GM12875 (cell line): ENCODE data around the gene DNAJC16.
A peak's percentile ranks its signal among the peaks of the same experiment; 100 is the strongest.

ENCODE experiments used
- H3K4me3 ChIP-seq: one replicate; pipeline ENCODE4 v1.5.1; 2011; ENCODE audit warnings: low read depth, low read length, control low read depth
- TF ChIP-seq, protein P1 (sequence below): IDR thresholded peaks from 2 replicates; pipeline ENCODE4 v1.5.1; 2011; ENCODE audit warnings: low read depth, mild to moderate bottlenecking, control low read depth, inconsistent platforms, low read length, moderate library complexity, borderline replicate concordance; ENCODE audit not compliant: insufficient read depth

Gene DNAJC16

DNA sequence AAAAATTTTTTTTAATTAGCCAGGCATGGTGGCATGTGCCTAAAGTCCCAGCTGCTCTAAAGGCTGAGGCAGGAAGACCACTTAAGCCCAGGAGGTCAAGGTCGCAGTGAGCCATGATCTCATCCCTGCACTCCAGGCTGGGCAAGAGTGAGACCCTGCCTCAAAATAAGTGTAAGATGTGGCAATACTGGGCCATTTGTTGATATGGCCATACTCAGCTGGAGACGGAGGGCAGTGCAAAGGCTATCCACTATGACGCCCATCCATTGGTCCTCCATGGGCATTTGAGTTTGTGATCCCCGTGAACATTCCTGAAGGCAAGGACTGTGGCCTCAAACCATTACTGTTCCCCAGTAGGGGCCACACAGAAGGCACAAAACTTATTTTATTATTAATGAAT is 4.1 kb upstream of the DNAJC16 start:
- no peak overlapping the region for H3K4me3 ChIP-seq
- TF ChIP-seq, protein P1, sequence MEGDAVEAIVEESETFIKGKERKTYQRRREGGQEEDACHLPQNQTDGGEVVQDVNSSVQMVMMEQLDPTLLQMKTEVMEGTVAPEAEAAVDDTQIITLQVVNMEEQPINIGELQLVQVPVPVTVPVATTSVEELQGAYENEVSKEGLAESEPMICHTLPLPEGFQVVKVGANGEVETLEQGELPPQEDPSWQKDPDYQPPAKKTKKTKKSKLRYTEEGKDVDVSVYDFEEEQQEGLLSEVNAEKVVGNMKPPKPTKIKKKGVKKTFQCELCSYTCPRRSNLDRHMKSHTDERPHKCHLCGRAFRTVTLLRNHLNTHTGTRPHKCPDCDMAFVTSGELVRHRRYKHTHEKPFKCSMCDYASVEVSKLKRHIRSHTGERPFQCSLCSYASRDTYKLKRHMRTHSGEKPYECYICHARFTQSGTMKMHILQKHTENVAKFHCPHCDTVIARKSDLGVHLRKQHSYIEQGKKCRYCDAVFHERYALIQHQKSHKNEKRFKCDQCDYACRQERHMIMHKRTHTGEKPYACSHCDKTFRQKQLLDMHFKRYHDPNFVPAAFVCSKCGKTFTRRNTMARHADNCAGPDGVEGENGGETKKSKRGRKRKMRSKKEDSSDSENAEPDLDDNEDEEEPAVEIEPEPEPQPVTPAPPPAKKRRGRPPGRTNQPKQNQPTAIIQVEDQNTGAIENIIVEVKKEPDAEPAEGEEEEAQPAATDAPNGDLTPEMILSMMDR = no peak

DNA sequence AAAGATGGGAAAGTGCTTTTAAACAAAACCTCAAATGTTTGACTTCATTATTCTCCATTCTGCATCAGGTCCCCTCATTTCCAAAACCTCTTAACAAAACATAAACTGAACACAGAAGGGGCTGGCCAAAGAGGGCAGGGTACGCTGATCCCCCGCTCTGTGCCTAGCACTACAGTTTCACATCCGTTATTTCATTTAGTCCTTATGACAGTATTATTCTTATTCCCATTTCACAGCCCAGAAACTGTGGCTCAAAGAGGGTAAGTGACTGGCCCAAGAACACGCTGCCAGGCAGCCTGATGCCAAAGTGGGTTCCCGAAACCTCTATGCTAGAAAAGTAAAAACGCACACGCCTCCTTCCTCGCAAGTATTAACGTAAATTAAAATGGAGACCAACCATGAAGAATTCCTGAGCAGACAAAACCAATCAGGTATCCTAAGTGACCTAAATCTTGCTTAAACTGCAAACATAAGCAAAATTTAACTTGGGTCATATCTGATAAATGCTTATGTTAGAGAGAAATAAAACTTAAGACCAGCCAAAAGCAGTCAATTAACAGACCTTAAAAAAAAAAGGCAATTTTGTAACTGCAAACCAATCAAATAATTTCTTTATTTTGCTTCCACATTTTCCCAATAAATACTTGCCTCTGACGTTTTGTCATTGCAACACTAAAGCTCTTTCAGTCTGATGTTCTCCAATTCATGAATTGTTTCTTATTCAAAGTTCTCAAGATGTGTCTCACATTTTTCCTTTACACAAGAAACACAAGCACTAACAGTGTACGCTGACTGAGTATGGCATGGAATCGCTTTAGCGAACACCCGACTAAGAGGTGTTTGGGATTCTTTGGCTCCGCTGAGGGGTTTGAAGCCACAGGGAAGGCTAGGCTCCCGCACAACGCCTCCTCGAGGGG is 3.3 kb upstream of the DNAJC16 start:
- TF ChIP-seq, protein P1 = no peak
- peak overlapping the region; percentile 65 for H3K4me3 ChIP-seq

DNA sequence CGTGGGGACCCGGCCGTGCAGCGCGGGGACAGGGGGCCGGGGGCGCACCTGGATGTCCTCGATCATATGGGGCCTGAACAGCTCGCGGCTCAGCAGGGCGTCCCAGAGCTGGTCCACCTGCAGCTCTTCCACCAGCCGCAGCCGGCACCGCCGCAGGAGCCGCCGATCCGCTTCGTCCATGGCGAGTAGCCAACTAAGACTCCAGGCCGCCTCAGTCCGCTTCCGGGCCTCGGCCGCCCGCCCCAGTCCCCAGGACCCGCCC is 2.7 kb upstream of the DNAJC16 start, which contains the start of gene CASP9:
TSS of gene CASP9 (minus strand) at position 195 of the 262 bp plus-strand sequence. CDS start at position 180, 15 bp downstream.
- peak within 1 kb of the TSS; percentile 80 for H3K4me3 ChIP-seq
- TF ChIP-seq, protein P1 = no peak

DNA sequence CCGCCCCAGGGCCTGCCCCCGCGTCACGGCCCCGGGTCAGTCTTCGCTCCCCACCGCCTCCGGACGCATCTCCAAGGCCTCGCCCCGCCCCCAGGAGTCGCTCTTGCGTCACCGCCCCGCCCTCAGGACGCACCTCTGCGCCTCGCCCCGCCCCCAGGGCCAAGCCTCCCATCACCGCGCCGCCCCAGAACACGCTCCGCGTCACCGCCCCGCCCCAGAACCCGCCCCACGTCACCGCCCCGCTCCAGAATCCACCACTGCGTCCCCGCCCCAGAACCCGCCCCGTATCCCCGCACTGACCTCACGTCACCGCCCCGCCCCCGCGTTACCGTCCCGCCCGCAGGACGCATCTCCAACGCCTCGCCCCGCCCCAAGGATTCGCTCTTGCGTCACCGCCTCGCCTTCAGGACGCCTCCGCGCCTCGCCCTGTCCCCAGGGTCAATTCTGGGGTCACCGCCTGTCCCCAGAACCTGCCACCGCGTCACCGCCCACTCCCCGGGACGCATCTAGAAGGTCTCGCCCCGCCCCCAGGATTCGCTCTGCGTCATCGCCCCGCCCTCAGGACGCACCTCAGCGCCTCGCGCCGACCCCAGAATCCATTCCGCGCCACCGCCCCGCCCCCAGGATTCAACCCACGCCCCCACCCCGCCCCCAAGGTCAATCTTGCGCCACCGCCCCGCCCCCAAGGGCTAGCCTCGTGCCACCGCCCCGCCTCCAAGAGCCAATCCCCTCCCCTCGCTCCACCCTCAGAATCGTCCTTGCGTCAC is 2.2 kb upstream of the DNAJC16 start:
- peak overlapping the region; percentile 80 for H3K4me3 ChIP-seq
- TF ChIP-seq, protein P1 = no peak

DNA sequence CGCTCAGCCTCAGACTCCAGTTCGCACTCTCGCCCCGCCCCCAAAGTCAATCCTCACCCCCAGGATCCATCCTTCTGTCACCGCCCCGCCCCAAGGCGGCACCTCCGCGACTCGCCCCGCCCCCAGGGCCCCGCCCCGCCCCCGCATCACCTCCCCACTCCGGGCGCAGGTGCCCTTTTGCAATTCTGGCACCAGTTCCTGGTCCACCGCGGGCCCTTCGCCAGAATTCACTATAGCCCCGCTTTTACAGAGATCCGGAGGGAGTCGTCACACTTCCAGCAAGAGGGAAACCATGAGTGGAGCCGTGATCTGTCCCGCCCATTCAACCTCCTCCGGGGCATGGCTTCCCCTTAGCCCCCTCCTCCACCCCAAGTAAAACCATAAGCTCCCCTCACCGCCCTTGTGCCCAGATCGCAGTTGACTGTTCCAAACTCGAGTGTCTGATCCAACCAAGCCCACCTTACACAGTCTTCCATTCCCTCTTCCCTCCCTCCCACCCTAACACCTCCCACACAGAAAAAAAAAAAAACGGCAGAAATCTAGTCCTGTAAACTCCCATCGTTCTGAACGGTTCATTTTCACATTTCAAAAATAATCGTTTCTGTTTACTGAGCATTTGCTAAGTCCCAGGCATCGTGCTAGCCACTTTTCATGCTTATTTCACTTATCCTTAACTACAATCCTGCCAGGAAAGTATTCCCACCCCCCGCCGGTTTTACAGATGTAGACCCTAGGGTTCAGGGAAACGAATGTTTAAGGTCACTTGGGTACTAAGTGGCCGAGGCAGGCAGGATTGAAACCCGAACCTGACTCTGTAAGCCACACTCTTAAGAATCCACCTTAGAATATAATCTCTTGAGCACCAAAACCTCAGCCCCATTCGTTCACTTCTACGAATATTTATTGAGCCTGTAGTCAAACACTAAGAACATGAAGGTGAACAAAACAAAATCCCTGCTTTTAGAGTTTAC is 1.3 kb upstream of the DNAJC16 start:
- TF ChIP-seq, protein P1 = no peak
- peak overlapping the region; percentile 71 for H3K4me3 ChIP-seq

DNA sequence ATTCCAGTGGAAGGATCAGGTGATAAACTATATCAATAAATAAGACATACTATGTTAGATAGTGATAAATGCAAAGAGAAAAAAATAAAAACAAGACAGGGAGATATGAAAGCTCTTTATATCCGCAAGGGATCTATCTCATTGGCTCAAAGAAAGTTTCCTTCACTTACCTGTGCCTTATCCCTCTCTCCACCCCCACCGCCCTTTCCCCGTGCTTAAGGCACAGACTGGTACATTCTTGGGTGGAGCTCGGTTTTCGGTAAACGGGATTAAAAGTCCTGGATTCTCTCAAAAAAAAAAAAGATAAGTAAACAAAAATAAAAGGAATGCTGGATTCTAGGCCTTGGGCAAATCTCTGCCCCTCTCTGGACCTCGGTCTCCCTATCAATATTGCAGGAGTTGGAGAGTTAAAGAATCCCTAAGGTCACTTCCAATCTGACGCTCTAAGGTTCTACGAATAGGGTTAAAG is 593 bp upstream of the DNAJC16 start:
- H3K4me3 ChIP-seq = peak overlapping the region; percentile 89
- TF ChIP-seq, protein P1 = no peak
